HepG2 (cell line): Measurements from ENCODE around the gene ZNRF3. TPM values are rescaled to one million over a fixed set of nuclear protein-coding genes. Genes with fewer than 3 reads are reported as not detected.

Source experiments
- ATAC-seq: fragments of 200-7000 bp; cut with Tn5 transposase; 3 replicates; pipeline ENCODE4 v1.9.1; 2020; ENCODE audit warnings: mild to moderate bottlenecking, moderate library complexity
- BruUV-seq: library from RNA; stranded (reverse); fragments of 400-500 nt; replicated peaks from 2 replicates; lab custom pipeline; 2021; lab: Mats Ljungman, UMichigan
- CTCF ChIA-PET: fragments of 300-600 bp; formaldehyde crosslinking; extraction: SDS; loops from one replicate; lab custom pipeline; 2021; ENCODE audit warnings: low total read pairs, inconsistent platforms, low intra/inter-chr PET ratio; lab: Yijun Ruan, JAX
- POLR2A ChIA-PET: fragments of 350-600 bp; sonication (Branson Sonifier 250); formaldehyde crosslinking; loops from one replicate; lab custom pipeline; 2020; ENCODE audit warnings: antibody characterized with exemption, inconsistent platforms; lab: Yijun Ruan, JAX
- DNase-seq: peaks from one replicate; pipeline ENCODE4 v3.0.0-alpha.2; 2015; ENCODE audit warnings: low spot score
- FAIRE-seq: peaks from 3 replicates; lab custom pipeline; 2011; peaks lifted over from hg19 to GRCh38; lab: Jason Lieb, UNC
- H2AFZ ChIP-seq: one replicate; pipeline ENCODE4 v1.6.1; 2011; ENCODE audit warnings: low read length, inconsistent platforms
- H3K27ac ChIP-seq: fragments of 300-600 bp; 3 replicates; pipeline ENCODE4 v1.8.0; 2011; ENCODE audit warnings: mixed run types, mild to moderate bottlenecking, mixed read lengths, low read length, inconsistent platforms; ENCODE audit not compliant: insufficient read depth; ENCODE audit errors: extremely low read length
- H3K27me3 ChIP-seq, 2 experiments: fragments of 200-600 bp in 1 of 2; 2 replicates in 1 of 2; 3 replicates in 1 of 2; pipeline versions ENCODE4 v1.6.0 to v1.8.0; 2011; ENCODE audit warnings: low read length in 2 of 2, mild to moderate bottlenecking in 2 of 2, moderate library complexity in 2 of 2, inconsistent platforms in 1 of 2; ENCODE audit not compliant: insufficient read depth in 2 of 2, control insufficient read depth in 1 of 2
- H3K36me3 ChIP-seq, 2 experiments: fragments of 200-600 bp in 1 of 2; replicated peaks in 1 of 2; 2 replicates in 1 of 2; 3 replicates in 1 of 2; pipeline versions ENCODE4 v1.5.1 to v1.8.0; 2011; ENCODE audit warnings: low read length in 2 of 2, inconsistent platforms in 1 of 2; ENCODE audit not compliant: insufficient read depth in 2 of 2, control insufficient read depth in 1 of 2
- H3K4me1 ChIP-seq: 2 replicates; pipeline ENCODE4 v1.5.1; 2012; ENCODE audit warnings: low read length, inconsistent platforms; ENCODE audit not compliant: insufficient read depth
- H3K4me2 ChIP-seq: 2 replicates; pipeline ENCODE4 v1.6.0; 2011; ENCODE audit warnings: low read depth, low read length, inconsistent platforms
- H3K4me3 ChIP-seq, 3 experiments: fragments of 200-600 bp in 1 of 3; sonication (generic), shearing (Covaris generic) in 1 of 3; replicated peaks in 1 of 3; 2 replicates each; pipeline ENCODE4 v1.5.1; 2011 to 2016; ENCODE audit warnings: low read length in 3 of 3, inconsistent platforms in 2 of 3, low read depth in 2 of 3, mild to moderate bottlenecking in 2 of 3, control low read depth in 1 of 3, mixed read lengths in 1 of 3; ENCODE audit not compliant: insufficient read depth in 1 of 3
- H3K79me2 ChIP-seq: one replicate; pipeline ENCODE4 v1.6.1; 2011; ENCODE audit warnings: low read length, inconsistent platforms; ENCODE audit not compliant: insufficient read depth
- H3K9ac ChIP-seq: 2 replicates; pipeline ENCODE4 v1.6.0; 2011; ENCODE audit warnings: mild to moderate bottlenecking, low read depth, low read length, inconsistent platforms; ENCODE audit not compliant: insufficient read depth
- H3K9me3 ChIP-seq: 2 replicates; pipeline ENCODE4 v1.5.1; 2012; ENCODE audit warnings: mild to moderate bottlenecking, low read length
- H4K20me1 ChIP-seq: 2 replicates; pipeline ENCODE4 v1.6.0; 2011; ENCODE audit warnings: inconsistent platforms, mild to moderate bottlenecking, low read length, moderate library complexity; ENCODE audit not compliant: insufficient read depth
- POLR2AphosphoS5 ChIP-seq: IDR thresholded peaks from 2 replicates; pipeline ENCODE4 v1.6.1; 2012; ENCODE audit warnings: low read depth, low read length
- ZBED4 ChIP-seq: sonication (generic); formaldehyde crosslinking; IDR thresholded peaks from 2 replicates; pipeline ENCODE4 v1.4.0; 2020; ENCODE audit warnings: missing genetic modification reagents, borderline replicate concordance
- ZNF335 ChIP-seq: sonication (generic); formaldehyde crosslinking; IDR thresholded peaks from 2 replicates; pipeline ENCODE4 v1.4.0; 2020; ENCODE audit warnings: missing genetic modification reagents
- ZNF691 ChIP-seq: sonication (generic); formaldehyde crosslinking; IDR thresholded peaks from 2 replicates; pipeline ENCODE4 v1.4.0; 2020; ENCODE audit warnings: missing genetic modification reagents, low read depth, mild to moderate bottlenecking, borderline replicate concordance
- WGBS: methylation state at CpG from one replicate; pipeline ENCODE4 v1.1.6; 2017; ENCODE audit warnings: low lambda C conversion rate; 5-methylcytosine and 5-hydroxymethylcytosine counted together
- in situ Hi-C: cut with HindIII; loops from 2 replicates; pipeline ENCODE4 v1.10.0; 2017; ENCODE audit warnings: low pct_unique_long_range_greater_than_20kb; ENCODE audit not compliant: extremely low pct_ligation_motif_present
- intact Hi-C: fragments of 100-400 bp; cut with micrococcal nuclease; formaldehyde crosslinking; loops from one replicate; pipeline ENCODE4 v1.10.0; 2022; ENCODE audit not compliant: unreplicated experiment
- polyA plus RNA-seq, 8 experiments: library from polyadenylated mRNA; depleted of rRNA in 3 of 8; stranded (reverse) in 7 of 8; unstranded in 1 of 8; fragments of >200 nt; fragmentation: Illumina TruSeq in 4 of 8; extraction: Trizol in 4 of 8; gene quantifications; 2 replicates each; pipeline versions ENCODE4 v1.2.1 to v1.2.3, GENCODE V29; 2011 to 2016; ENCODE audit warnings: low read depth in 4 of 8, missing spikeins in 1 of 8, mixed read lengths in 1 of 8; ENCODE audit not compliant: insufficient read depth in 1 of 8
- total RNA-seq, 5 experiments: library from RNA; depleted of rRNA; stranded (reverse); fragments of >200 nt; fragmentation: Illumina TruSeq; extraction: Trizol; gene quantifications; 2 replicates each; pipeline ENCODE4 v1.2.3, GENCODE V29; 2016; ENCODE audit warnings: low read depth in 1 of 5

Gene ZNRF3
- total and polyA plus RNA-seq, 2 of the 13 experiments (the other 11 are each of a cell fraction or from before 2014, with no cell fraction given) = 20.3 to 36.7 TPM

GRCh38 chr22:29043906-29044575 lies 160.7 kb downstream of the ZNRF3 start:
- POLR2A ChIA-PET = interaction anchor here (1.0 to 1.3 kb wide), 3 partner anchors 12 to 244 kb away, joined by 3 read pairs; partner anchors contain the start of gene XBP1

More at GRCh38 chr22:29043906-29044575, 160.7 kb downstream of the ZNRF3 start:
- CTCF ChIA-PET = interaction anchor here (0.7 kb wide), 1 partner anchor 30 kb away, joined by 3 read pairs; no protein-coding TSS in a partner anchor
- H3K27ac ChIP-seq = peak overlapping the region; percentile 53
- peaks cover 59% of the 10 kb centered on the region for H3K4me1 ChIP-seq
- H3K9me3 ChIP-seq = no peaks in the 10 kb centered on the region
- in situ Hi-C loops = no loop called here
- H3K27me3 ChIP-seq = no peaks in the 10 kb centered on the region
- peaks cover 29% of the 10 kb centered on the region for H3K79me2 ChIP-seq
- no peak for ATAC-seq
- H2AFZ ChIP-seq = no peak overlapping the region
- H3K9ac ChIP-seq = no peak overlapping the region
- FAIRE-seq = no peak
- peaks cover 9% of the 10 kb centered on the region for H4K20me1 ChIP-seq
- no peak overlapping the region for H3K4me3 ChIP-seq
- BruUV-seq = no TSS peak
- intact Hi-C loops = loop anchor here (5.0 kb wide), 1 partner anchor 108 kb away; no protein-coding TSS in a partner anchor
- no peak overlapping the region for H3K4me2 ChIP-seq
- DNase-seq = no peak
- TF ChIP-seq POLR2AphosphoS5 (0 out of 2 replicates have a peak, but pooled peaks have one; percentile 25), ZBED4 (CRISPR knock-in tag) (no peak), ZNF691 (CRISPR knock-in tag) (no peak), ZNF335 (0 out of 2 replicates have a peak, but pooled peaks have one; percentile 14)
- H3K36me3 ChIP-seq = peaks cover 40 to 89% of the 10 kb centered on the region in 2 experiments
- WGBS = 93% methylated on average over 6 of the region's 7 CpGs
